Measurements from ENCODE around the gene LMOD3. TPM values are rescaled to one million over a fixed set of nuclear protein-coding genes. Genes with fewer than 3 reads are reported as not detected.

Gene LMOD3
- total RNA-seq, 1 donor from 2014 or later = not detected

DNA sequence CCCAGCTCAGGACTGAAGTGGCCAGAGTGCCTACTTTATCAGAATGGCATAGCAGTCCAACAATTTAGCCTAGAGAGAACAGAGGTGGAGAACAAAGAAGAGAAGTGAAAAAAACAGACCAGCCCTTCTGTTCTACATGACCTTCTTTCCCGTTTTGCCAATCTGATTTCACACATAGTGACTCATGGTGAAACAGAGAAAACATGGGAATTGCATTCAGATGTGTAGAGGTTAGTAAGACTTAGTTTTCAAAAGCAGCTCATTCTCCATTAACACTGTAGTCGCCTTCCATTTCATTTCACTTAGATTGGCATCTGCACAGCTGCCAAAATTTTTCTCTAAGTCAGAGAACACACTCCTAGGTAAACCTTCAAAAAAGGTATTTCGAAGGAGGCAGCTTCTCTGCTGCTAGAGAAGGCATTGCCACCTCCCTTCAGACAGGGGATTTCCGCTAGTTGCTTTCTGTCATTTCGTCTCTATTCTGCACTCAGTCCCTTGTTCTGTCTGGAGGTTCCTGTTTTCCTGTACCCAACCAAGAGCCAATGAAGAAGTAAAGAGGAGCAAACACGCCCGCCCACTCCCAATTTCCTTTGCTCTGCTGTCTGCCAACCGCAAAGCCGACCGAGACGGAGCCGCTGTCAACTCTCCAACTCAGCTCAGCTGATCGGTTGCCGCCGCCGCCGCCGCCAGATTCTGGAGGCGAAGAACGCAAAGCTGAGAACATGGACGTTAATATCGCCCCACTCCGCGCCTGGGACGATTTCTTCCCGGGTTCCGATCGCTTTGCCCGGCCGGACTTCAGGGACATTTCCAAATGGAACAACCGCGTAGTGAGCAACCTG, 37.8 kb downstream of the LMOD3 start, which contains the start of gene ARL6IP5:
TSS of gene ARL6IP5 (plus strand) at position 612 of the 842 bp plus-strand sequence. CDS start at position 723, 111 bp downstream.
- no peaks in the 10 kb centered on the region for H3K9me3 Mint-ChIP-seq
- intact Hi-C loops (cut with micrococcal nuclease) = loop anchor here (1.0 to 10.0 kb wide), 6 partner anchors 8 to 2000 kb away; partner anchors contain the start of genes EOGT, SUCLG2 and TMF1
- peak; percentile 76 for DNase-seq
- peak within 1 kb of the TSS; percentile 95 for H3K27ac Mint-ChIP-seq
- peaks cover 23% of the 10 kb centered on the region for H3K36me3 Mint-ChIP-seq (ENCODE audit: low read depth)
- H3K27me3 Mint-ChIP-seq = no peaks in the 10 kb centered on the region
- TF ChIP-seq, protein P1, sequence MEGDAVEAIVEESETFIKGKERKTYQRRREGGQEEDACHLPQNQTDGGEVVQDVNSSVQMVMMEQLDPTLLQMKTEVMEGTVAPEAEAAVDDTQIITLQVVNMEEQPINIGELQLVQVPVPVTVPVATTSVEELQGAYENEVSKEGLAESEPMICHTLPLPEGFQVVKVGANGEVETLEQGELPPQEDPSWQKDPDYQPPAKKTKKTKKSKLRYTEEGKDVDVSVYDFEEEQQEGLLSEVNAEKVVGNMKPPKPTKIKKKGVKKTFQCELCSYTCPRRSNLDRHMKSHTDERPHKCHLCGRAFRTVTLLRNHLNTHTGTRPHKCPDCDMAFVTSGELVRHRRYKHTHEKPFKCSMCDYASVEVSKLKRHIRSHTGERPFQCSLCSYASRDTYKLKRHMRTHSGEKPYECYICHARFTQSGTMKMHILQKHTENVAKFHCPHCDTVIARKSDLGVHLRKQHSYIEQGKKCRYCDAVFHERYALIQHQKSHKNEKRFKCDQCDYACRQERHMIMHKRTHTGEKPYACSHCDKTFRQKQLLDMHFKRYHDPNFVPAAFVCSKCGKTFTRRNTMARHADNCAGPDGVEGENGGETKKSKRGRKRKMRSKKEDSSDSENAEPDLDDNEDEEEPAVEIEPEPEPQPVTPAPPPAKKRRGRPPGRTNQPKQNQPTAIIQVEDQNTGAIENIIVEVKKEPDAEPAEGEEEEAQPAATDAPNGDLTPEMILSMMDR (IDR thresholded peaks at IDR 0.05) = no peak
- H3K4me1 Mint-ChIP-seq = peaks cover 81% of the 10 kb centered on the region
- peak within 1 kb of the TSS; percentile 96 for H3K4me3 Mint-ChIP-seq
- CTCF ChIA-PET = interaction anchor here (0.7 to 2.1 kb wide), 4 partner anchors 32 to 38 kb away, joined by 3 to 6 read pairs (median 4); partner anchors contain the start of genes LMOD3 and TMF1
- peak; percentile 72 for ATAC-seq (ENCODE audit: low read depth)
- POLR2A ChIA-PET = interaction anchor here (0.6 to 8.9 kb wide), 10 partner anchors 9 to 293 kb away, joined by 3 to 109 read pairs (median 4); partner anchors contain the start of genes EOGT and TMF1

DNA sequence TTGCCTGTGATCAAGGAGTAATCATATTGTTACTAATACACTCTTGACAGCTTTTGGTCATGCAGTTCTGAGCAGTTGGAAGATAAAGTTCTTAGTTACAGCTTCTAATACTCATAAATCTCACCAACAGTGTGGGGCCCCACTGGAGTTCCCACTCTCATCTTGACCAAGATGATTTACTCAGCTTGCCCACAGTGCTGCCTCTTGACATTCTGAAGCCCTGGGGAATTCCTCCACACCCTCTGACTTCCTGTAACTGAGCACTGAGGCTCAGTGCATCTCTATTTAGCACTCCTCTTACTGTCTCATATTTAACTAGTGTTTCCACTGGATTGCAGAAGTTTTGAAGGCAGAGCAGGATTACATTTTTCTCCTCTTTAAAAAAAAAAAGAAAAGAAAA, 39.6 kb downstream of the LMOD3 start:
- TF ChIP-seq, protein P1 (IDR thresholded peaks at IDR 0.05) = no peak
- H3K27ac Mint-ChIP-seq = peak overlapping the region; percentile 95
- POLR2A ChIA-PET = interaction anchor here (0.8 to 8.9 kb wide), 6 partner anchors 11 to 65 kb away, joined by 3 to 109 read pairs (median 6); partner anchors contain the start of gene TMF1
- peaks cover 22% of the 10 kb centered on the region for H3K36me3 Mint-ChIP-seq (ENCODE audit: low read depth)
- no peaks in the 10 kb centered on the region for H3K9me3 Mint-ChIP-seq
- no peaks in the 10 kb centered on the region for H3K27me3 Mint-ChIP-seq
- peak overlapping the region; percentile 76 for H3K4me3 Mint-ChIP-seq
- DNase-seq = peak; percentile 39
- ATAC-seq (ENCODE audit: low read depth) = peak; percentile 53
- H3K4me1 Mint-ChIP-seq = peaks cover 80% of the 10 kb centered on the region
- CTCF ChIA-PET = interaction anchor here (2.1 kb wide), 1 partner anchor 38 kb away, joined by 15 read pairs; no protein-coding TSS in a partner anchor
- intact Hi-C loops (cut with micrococcal nuclease) = loop anchor here (10.0 kb wide), 1 partner anchor 2002 kb away; no protein-coding TSS in a partner anchor

DNA sequence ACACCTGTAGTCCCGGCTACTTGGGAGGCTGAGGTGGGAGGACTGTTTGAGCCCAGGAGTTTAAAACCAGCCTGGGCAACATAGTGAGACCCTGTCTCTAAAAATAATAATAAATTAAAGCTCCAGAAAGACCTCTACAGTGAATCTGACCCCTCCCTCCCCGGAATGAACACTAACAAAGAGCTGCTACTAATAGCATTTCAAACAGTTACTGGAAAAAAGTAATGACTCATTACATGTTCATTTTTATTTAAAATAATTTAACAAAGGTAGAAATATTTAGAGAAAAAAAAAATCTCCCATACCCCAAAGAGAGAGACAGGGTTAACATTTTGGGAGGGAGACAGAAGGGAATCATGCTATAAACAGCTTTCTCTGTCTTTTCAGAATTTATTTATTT, 40.0 kb downstream of the LMOD3 start:
- DNase-seq = no peak
- Mint-ChIP-seq H3K36me3 (ENCODE audit: low read depth) (peaks cover 24% of the 10 kb centered on the region), H3K27ac (peak overlapping the region; percentile 95), H3K4me3 (peak overlapping the region; percentile 76), H3K4me1 (peaks cover 78% of the 10 kb centered on the region), H3K9me3 (no peaks in the 10 kb centered on the region), H3K27me3 (no peaks in the 10 kb centered on the region)
- ATAC-seq (ENCODE audit: low read depth) = no peak
- ChIA-PET POLR2A (interaction anchor here (0.8 to 8.9 kb wide), 6 partner anchors 11 to 65 kb away, joined by 3 to 109 read pairs (median 6); partner anchors contain the start of gene TMF1), CTCF (interaction anchor here (2.1 kb wide), 1 partner anchor 38 kb away, joined by 15 read pairs; no protein-coding TSS in a partner anchor)
- TF ChIP-seq, protein P1 (IDR thresholded peaks at IDR 0.05) = no peak
- intact Hi-C loops (cut with micrococcal nuclease) = loop anchor here (10.0 kb wide), 1 partner anchor 2002 kb away; no protein-coding TSS in a partner anchor

DNA sequence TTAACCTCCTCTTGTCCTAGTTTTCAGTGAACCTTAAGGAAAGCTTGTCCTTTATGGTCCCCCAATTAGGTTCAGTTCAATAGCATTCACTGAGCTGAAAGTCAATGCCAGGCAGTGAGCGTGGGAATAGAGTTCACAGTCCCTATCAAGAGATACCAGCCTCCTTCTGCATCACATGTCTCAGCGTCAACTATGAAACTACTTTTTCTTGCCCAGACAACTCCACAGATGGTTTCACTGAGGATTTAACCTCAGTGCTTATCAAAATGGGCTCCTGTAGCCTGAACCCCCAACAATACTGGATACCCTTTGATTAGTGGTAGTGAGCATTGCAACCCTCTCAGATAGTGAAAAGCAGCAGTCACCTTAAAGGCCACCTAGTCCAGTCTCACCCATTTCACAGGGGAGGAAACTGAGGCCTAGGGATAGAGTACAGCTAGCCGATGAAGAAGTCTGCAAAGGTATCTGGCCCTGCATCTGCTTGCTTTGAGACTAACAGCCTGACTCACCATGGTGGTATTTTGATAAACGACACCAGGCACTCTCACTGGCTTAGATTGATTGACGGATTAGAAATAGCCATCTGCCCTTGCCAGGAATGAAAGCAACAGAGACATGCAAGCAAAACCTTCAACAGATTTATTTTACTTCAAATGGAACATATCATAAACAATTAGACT, 40.7 kb downstream of the LMOD3 start:
- H3K4me3 Mint-ChIP-seq = peak overlapping the region; percentile 44
- DNase-seq = no peak
- POLR2A ChIA-PET = interaction anchor here (0.8 to 8.9 kb wide), 6 partner anchors 12 to 29 kb away, joined by 3 to 109 read pairs (median 14); partner anchors contain the start of gene TMF1
- CTCF ChIA-PET = interaction anchor here (2.1 kb wide), 1 partner anchor 39 kb away, joined by 15 read pairs; no protein-coding TSS in a partner anchor
- H3K9me3 Mint-ChIP-seq = no peaks in the 10 kb centered on the region
- peak overlapping the region; percentile 95 for H3K27ac Mint-ChIP-seq
- ATAC-seq (ENCODE audit: low read depth) = no peak
- intact Hi-C loops (cut with micrococcal nuclease) = loop anchor here (2.0 to 10.0 kb wide), 2 partner anchors 13 to 2003 kb away; no protein-coding TSS in a partner anchor
- TF ChIP-seq, protein P1 (IDR thresholded peaks at IDR 0.05) = no peak
- peaks cover 77% of the 10 kb centered on the region for H3K4me1 Mint-ChIP-seq
- no peaks in the 10 kb centered on the region for H3K27me3 Mint-ChIP-seq
- peaks cover 27% of the 10 kb centered on the region for H3K36me3 Mint-ChIP-seq (ENCODE audit: low read depth)
